SK-N-MC (cell line): ENCODE results near the gene TANGO2.

ENCODE experiments used
- EZH2 ChIP-seq: fragments of 200-600 bp; sonication (generic); IDR thresholded peaks from one replicate; pipeline ENCODE4 v1.6.1; 2017; ENCODE audit warnings: antibody characterized with exemption
- FOXP2 ChIP-seq: optimal IDR thresholded peaks from 2 replicates; pipeline ENCODE3; 2011; ENCODE audit warnings: mild to moderate bottlenecking, moderate library complexity; ENCODE audit not compliant: insufficient read depth; ENCODE audit errors: extremely low read length, control extremely low read depth
- POLR2AphosphoS5 ChIP-seq: IDR thresholded peaks from 2 replicates; pipeline ENCODE4 v1.6.1; 2012; ENCODE audit warnings: mild to moderate bottlenecking, low read depth, low read length, borderline replicate concordance

DNA sequence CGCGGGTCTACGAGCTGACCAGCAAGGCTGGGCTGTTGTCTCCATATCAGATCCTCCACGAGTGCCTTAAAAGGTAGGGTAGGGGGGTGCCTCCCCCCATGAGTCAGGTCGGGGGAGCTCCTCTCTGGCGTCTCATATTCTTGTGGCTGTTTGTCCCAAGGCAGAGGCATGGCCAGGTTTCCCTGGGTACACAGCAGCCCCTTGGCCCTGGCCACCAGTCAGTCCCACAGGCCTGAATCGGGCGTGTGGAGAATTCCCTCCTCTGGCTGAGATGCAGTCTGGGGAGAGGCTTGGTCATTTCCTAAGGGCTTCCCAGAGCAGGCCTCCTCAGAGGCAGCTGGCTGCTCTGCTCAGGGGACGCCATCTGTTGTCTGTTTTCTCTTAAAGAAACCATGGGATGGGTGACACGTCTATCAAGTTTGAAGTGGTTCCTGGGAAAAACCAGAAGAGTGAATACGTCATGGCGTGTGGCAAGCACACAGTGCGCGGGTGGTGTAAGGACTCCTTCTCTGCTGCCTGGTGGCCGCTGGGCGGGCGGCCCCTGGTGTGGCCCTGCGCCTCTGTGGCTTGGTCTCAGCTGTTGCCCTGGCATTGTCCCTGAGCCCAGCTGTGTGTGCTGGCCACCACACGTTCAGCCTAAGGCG, 85.4 kb downstream of the TANGO2 start:
- TF ChIP-seq EZH2: no peak
- TF ChIP-seq POLR2AphosphoS5: no peak
- TF ChIP-seq FOXP2: no peak
